H9 (cell line): Measurements from ENCODE around the gene C10orf71. TPM values are rescaled to one million over a fixed set of nuclear protein-coding genes. Genes with fewer than 3 reads are reported as not detected.
A peak's percentile ranks its signal among the peaks of the same experiment; 100 is the strongest.

ENCODE experiments used
- DNase-seq: peaks from one replicate; pipeline ENCODE4 v3.0.0-alpha.2; 2017
- H2AFZ ChIP-seq: one replicate; pipeline ENCODE4 v1.6.1; 2013; ENCODE audit warnings: mild to moderate bottlenecking, low read length, control low read depth, moderate library complexity
- H2AK5ac ChIP-seq: 2 replicates; pipeline ENCODE4 v1.6.1; 2013; ENCODE audit warnings: low read length, control low read depth, mixed read lengths; ENCODE audit not compliant: insufficient read length
- H2BK120ac ChIP-seq: one replicate; pipeline ENCODE4 v1.6.1; 2013; ENCODE audit warnings: low read depth, mild to moderate bottlenecking, low read length, control low read depth, inconsistent platforms; ENCODE audit not compliant: poor library complexity, severe bottlenecking
- H2BK12ac ChIP-seq: 2 replicates; pipeline ENCODE4 v1.6.1; 2013; ENCODE audit warnings: low read length, control low read depth, mixed read lengths, low read depth; ENCODE audit not compliant: insufficient read length
- H2BK15ac ChIP-seq: 2 replicates; pipeline ENCODE4 v1.6.1; 2013; ENCODE audit warnings: low read depth, low read length, control low read depth
- H2BK20ac ChIP-seq: one replicate; pipeline ENCODE4 v1.6.1; 2013; ENCODE audit warnings: low read depth, mild to moderate bottlenecking, low read length, control low read depth, inconsistent platforms; ENCODE audit not compliant: poor library complexity, severe bottlenecking
- H2BK5ac ChIP-seq: 2 replicates; pipeline ENCODE4 v1.6.1; 2013; ENCODE audit warnings: low read length, control low read depth, mixed read lengths; ENCODE audit not compliant: insufficient read length
- H3K14ac ChIP-seq: 2 replicates; pipeline ENCODE4 v1.6.1; 2013; ENCODE audit warnings: low read length, control low read depth; ENCODE audit not compliant: insufficient read depth
- H3K18ac ChIP-seq: 2 replicates; pipeline ENCODE4 v1.6.1; 2013; ENCODE audit warnings: low read depth, mild to moderate bottlenecking, mixed read lengths, low read length, control low read depth; ENCODE audit not compliant: insufficient read length
- H3K23ac ChIP-seq: 2 replicates; pipeline ENCODE4 v1.6.1; 2013; ENCODE audit warnings: low read length, control low read depth, mixed read lengths, low read depth; ENCODE audit not compliant: insufficient read length
- H3K23me2 ChIP-seq: 2 replicates; pipeline ENCODE4 v1.6.1; 2013; ENCODE audit warnings: low read depth, mild to moderate bottlenecking, mixed read lengths, low read length, control low read depth; ENCODE audit not compliant: insufficient read length, poor library complexity, severe bottlenecking
- H3K27ac ChIP-seq: 2 replicates; pipeline ENCODE4 v1.5.1; 2013; ENCODE audit warnings: low read length, control low read depth, mixed read lengths, low read depth; ENCODE audit not compliant: insufficient read length
- H3K27me3 ChIP-seq: 2 replicates; pipeline ENCODE4 v1.6.1; 2013; ENCODE audit warnings: low read length, control low read depth, inconsistent platforms; ENCODE audit not compliant: insufficient read depth
- H3K4ac ChIP-seq: 2 replicates; pipeline ENCODE4 v1.6.1; 2013; ENCODE audit warnings: low read depth, mild to moderate bottlenecking, control low read depth, inconsistent platforms, low read length, moderate library complexity
- H3K4me1 ChIP-seq: 2 replicates; pipeline ENCODE4 v1.6.1; 2013; ENCODE audit warnings: low read length, control low read depth, inconsistent platforms; ENCODE audit not compliant: insufficient read depth
- H3K4me2 ChIP-seq: 2 replicates; pipeline ENCODE4 v1.6.1; 2013; ENCODE audit warnings: low read length, control low read depth, mixed read lengths; ENCODE audit not compliant: insufficient read length, insufficient read depth
- H3K56ac ChIP-seq: 2 replicates; pipeline ENCODE4 v1.6.1; 2013; ENCODE audit warnings: low read depth, mild to moderate bottlenecking, mixed read lengths, low read length, control low read depth; ENCODE audit not compliant: insufficient read length
- H3K79me1 ChIP-seq: 2 replicates; pipeline ENCODE4 v1.6.1; 2013; ENCODE audit warnings: low read depth, mild to moderate bottlenecking, moderate library complexity, low read length, control low read depth, inconsistent platforms; ENCODE audit not compliant: insufficient read depth, poor library complexity, severe bottlenecking
- H3K79me2 ChIP-seq: 2 replicates; pipeline ENCODE4 v1.6.1; 2013; ENCODE audit warnings: low read length, control low read depth, inconsistent platforms; ENCODE audit not compliant: insufficient read depth
- H3K9ac ChIP-seq: 2 replicates; pipeline ENCODE4 v1.6.1; 2013; ENCODE audit warnings: low read length, control low read depth, mixed read lengths; ENCODE audit not compliant: insufficient read length; ENCODE audit errors: extremely low read depth
- H3K9me3 ChIP-seq: one replicate; pipeline ENCODE4 v1.6.1; 2013; ENCODE audit warnings: low read depth, low read length, inconsistent platforms; ENCODE audit not compliant: control insufficient read depth
- H3T11ph ChIP-seq: one replicate; pipeline ENCODE4 v1.6.1; 2013; ENCODE audit warnings: mild to moderate bottlenecking, low read length, control low read depth, inconsistent platforms
- H4K20me1 ChIP-seq: one replicate; pipeline ENCODE4 v1.6.1; 2013; ENCODE audit not compliant: control insufficient read depth, insufficient read length, insufficient read depth
- H4K5ac ChIP-seq: 2 replicates; pipeline ENCODE4 v1.6.1; 2013; ENCODE audit warnings: low read depth, mild to moderate bottlenecking, mixed read lengths, low read length, control low read depth; ENCODE audit not compliant: insufficient read length
- H4K8ac ChIP-seq: replicated peaks from 2 replicates; pipeline ENCODE4 v1.6.1; 2013; ENCODE audit warnings: low read length, control low read depth, mixed read lengths, low read depth; ENCODE audit not compliant: insufficient read length
- H4K91ac ChIP-seq: 2 replicates; pipeline ENCODE4 v1.6.1; 2013; ENCODE audit warnings: low read depth, mild to moderate bottlenecking, moderate library complexity, mixed read lengths, low read length, control low read depth; ENCODE audit not compliant: insufficient read length
- H3K27ac Mint-ChIP-seq, 3 experiments: 2 replicates in 2 of 3; 3 replicates in 1 of 3; pipeline ENCODE4 v1.8.0; 2020 to 2021; ENCODE audit warnings: mixed read lengths in 3 of 3, mild to moderate bottlenecking in 1 of 3, moderate library complexity in 1 of 3
- H3K27me3 Mint-ChIP-seq: 2 replicates; pipeline ENCODE4 v1.8.0; 2021; ENCODE audit warnings: low read depth, mild to moderate bottlenecking, moderate library complexity, mixed read lengths
- H3K36me3 Mint-ChIP-seq, 3 experiments: 2 replicates in 2 of 3; 3 replicates in 1 of 3; pipeline ENCODE4 v1.8.0; 2020 to 2021; ENCODE audit warnings: low read depth in 3 of 3, mixed read lengths in 3 of 3; ENCODE audit not compliant: insufficient read depth in 1 of 3
- H3K4me1 Mint-ChIP-seq, 2 experiments: 2 replicates each; pipeline ENCODE4 v1.8.0; 2020; ENCODE audit warnings: mixed read lengths in 2 of 2
- H3K4me3 Mint-ChIP-seq, 2 experiments: 2 replicates in 1 of 2; 3 replicates in 1 of 2; pipeline ENCODE4 v1.8.0; 2020 to 2021; ENCODE audit warnings: mild to moderate bottlenecking in 2 of 2, mixed read lengths in 2 of 2, moderate library complexity in 1 of 2
- H3K9me3 Mint-ChIP-seq, 2 experiments: 2 replicates in 1 of 2; 3 replicates in 1 of 2; pipeline ENCODE4 v1.8.0; 2020; ENCODE audit warnings: mild to moderate bottlenecking in 2 of 2, mixed read lengths in 2 of 2, moderate library complexity in 1 of 2
- whole genome bisulfite sequencing: extraction: QIAGEN DNeasy Blood & Tissue Kit; methylation state at CpG from one replicate; pipeline ENCODE4 v1.1.7; 2013; ENCODE audit warnings: missing lambda C conversion rate, low lambda C conversion rate, mixed read lengths; ENCODE audit not compliant: insufficient read length; ENCODE audit errors: extremely low coverage; 5-methylcytosine and 5-hydroxymethylcytosine counted together
- total RNA-seq: library from RNA; stranded (reverse); gene quantifications from 2 replicates; pipeline ENCODE4 v1.2.1, GENCODE V29; 2021
- TF ChIP-seq, protein P1 (sequence below): fragments of 200-600 bp; sonication (generic); conservative IDR thresholded peaks from 3 replicates; pipeline ENCODE4 v1.8.0; 2021; ENCODE audit warnings: antibody characterized with exemption, mild to moderate bottlenecking

C10orf71 gene
- total RNA-seq, 1 experiment from 2014 or later = not detected

GRCh38 chr10:49359349-49360270 lies 60.6 kb downstream of the C10orf71 start:
- no peaks in the 10 kb centered on the region for H3K9me3 ChIP-seq
- no peaks in the 10 kb centered on the region for H3K27me3 ChIP-seq
- H2AK5ac ChIP-seq = no peak overlapping the region
- no peak overlapping the region for H2BK120ac ChIP-seq
- Mint-ChIP-seq H3K27me3 (no peaks in the 10 kb centered on the region; the same call in 1 of the 2 replicates), H3K4me1 (peaks cover 9 to 10% of the 10 kb centered on the region in 2 experiments), H3K27ac (peak overlapping the region in 1 of 3 experiments; percentile 81; a peak in 1 of 7 replicates), H3K4me3 (no peak overlapping the region), H3K9me3 (peaks cover 0 to 2% of the 10 kb centered on the region in 2 experiments; a peak in 2 of 5 replicates), H3K36me3 (no peaks in the 10 kb centered on the region)
- H3K14ac ChIP-seq = peak overlapping the region; percentile 28; the same call in 1 of the 2 replicates
- TF ChIP-seq, protein P1, sequence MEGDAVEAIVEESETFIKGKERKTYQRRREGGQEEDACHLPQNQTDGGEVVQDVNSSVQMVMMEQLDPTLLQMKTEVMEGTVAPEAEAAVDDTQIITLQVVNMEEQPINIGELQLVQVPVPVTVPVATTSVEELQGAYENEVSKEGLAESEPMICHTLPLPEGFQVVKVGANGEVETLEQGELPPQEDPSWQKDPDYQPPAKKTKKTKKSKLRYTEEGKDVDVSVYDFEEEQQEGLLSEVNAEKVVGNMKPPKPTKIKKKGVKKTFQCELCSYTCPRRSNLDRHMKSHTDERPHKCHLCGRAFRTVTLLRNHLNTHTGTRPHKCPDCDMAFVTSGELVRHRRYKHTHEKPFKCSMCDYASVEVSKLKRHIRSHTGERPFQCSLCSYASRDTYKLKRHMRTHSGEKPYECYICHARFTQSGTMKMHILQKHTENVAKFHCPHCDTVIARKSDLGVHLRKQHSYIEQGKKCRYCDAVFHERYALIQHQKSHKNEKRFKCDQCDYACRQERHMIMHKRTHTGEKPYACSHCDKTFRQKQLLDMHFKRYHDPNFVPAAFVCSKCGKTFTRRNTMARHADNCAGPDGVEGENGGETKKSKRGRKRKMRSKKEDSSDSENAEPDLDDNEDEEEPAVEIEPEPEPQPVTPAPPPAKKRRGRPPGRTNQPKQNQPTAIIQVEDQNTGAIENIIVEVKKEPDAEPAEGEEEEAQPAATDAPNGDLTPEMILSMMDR = no peak
- H2BK12ac ChIP-seq = no peak overlapping the region
- no peaks in the 10 kb centered on the region for H3K23me2 ChIP-seq
- H3K18ac ChIP-seq = peak overlapping the region; percentile 48
- H4K91ac ChIP-seq = no peak overlapping the region
- H3K56ac ChIP-seq = no peak overlapping the region
- H3K79me1 ChIP-seq = no peaks in the 10 kb centered on the region
- no peak overlapping the region for H2AFZ ChIP-seq
- no peak overlapping the region for H3K23ac ChIP-seq
- no CpG with 5 or more reads among the region's 13 CpGs for WGBS
- H3K4ac ChIP-seq = no peak overlapping the region
- H2BK20ac ChIP-seq = no peak overlapping the region
- H2BK5ac ChIP-seq = no peak overlapping the region
- H3K4me2 ChIP-seq = no peak overlapping the region
- no peak overlapping the region for H3T11ph ChIP-seq
- H3K27ac ChIP-seq = no peak overlapping the region
- no peak overlapping the region for H4K8ac ChIP-seq
- no peak overlapping the region for H3K9ac ChIP-seq
- peak overlapping the region; percentile 57; the same call in 1 of the 2 replicates for H2BK15ac ChIP-seq
- H3K79me2 ChIP-seq = no peaks in the 10 kb centered on the region
- peak; percentile 78 for DNase-seq
- no peak overlapping the region for H4K5ac ChIP-seq
- H3K4me1 ChIP-seq = peaks cover 4% of the 10 kb centered on the region
- H4K20me1 ChIP-seq = no peaks in the 10 kb centered on the region
